ENCODE results near the gene EXOSC7. TPM values are rescaled to one million over a fixed set of nuclear protein-coding genes. Genes with fewer than 3 reads are reported as not detected.

The EXOSC7 gene
- total and polyA plus RNA-seq, 2 donors (not counting 1 experiment from before 2014, with no cell fraction given), result 25.5 to 40.0 TPM

DNA sequence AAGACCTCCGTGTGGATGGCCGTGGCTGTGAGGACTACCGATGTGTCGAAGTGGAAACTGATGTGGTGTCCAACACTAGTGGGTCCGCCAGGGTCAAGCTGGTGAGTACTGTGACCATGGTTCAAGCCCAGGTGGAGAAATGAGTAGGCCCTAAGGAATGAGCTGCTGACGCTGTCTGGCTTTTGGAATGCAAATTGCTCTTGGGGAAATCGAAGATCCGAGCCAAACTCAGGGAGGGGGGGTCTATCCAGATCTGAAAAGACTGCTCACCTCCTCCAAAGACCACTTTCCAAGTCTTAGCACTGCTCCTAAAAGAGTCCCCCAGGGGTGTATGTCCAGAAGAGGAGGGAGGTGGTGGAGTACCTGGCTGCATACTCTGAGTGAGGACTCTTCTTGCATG, 13.1 kb downstream of the EXOSC7 start:
- Histone ChIP-seq H3K4me3 (ENCODE audit: control extremely low read depth in 1 of 5, extremely low read depth in 1 of 5, insufficient read depth in 1 of 5, low read depth in 2 of 5, low read length in 4 of 5) (no peak overlapping the region), H3K9ac (ENCODE audit: low read length) (no peak overlapping the region), H4K20me1 (ENCODE audit: control insufficient read depth, insufficient read depth, low read length, poor library complexity, severe bottlenecking) (peaks cover 41% of the 10 kb centered on the region), H3K9me3 (ENCODE audit: control extremely low read depth in 1 of 3, control insufficient read depth in 2 of 3, insufficient read depth in 1 of 3, low read length in 2 of 3) (no peaks in the 10 kb centered on the region), H3K27me3 (replicated peaks in 1 of 4; ENCODE audit: control extremely low read depth in 1 of 4, control insufficient read depth in 3 of 4, insufficient read depth in 4 of 4, low read length in 3 of 4) (no peaks in the 10 kb centered on the region), H3K36me3 (replicated peaks in 1 of 2; ENCODE audit: control extremely low read depth in 1 of 2, control insufficient read depth in 1 of 2, extremely low read depth in 1 of 2, insufficient read depth in 2 of 2, low read length in 1 of 2) (peaks cover 0 to 25% of the 10 kb centered on the region in 2 experiments), H2AFZ (ENCODE audit: insufficient read depth, low read depth, low read length, poor library complexity, severe bottlenecking) (no peak overlapping the region), H3K27ac (ENCODE audit: low read length in 2 of 2) (no peak overlapping the region), H3K79me2 (ENCODE audit: control insufficient read depth, insufficient read depth, low read length) (peaks cover 20% of the 10 kb centered on the region), H3K4me1 (ENCODE audit: control insufficient read depth in 2 of 2, insufficient read depth in 2 of 2, low read length in 2 of 2) (peaks cover 4 to 6% of the 10 kb centered on the region in 2 donors), H3K4me2 (replicated peaks; ENCODE audit: low read depth, low read length, poor library complexity, severe bottlenecking) (no peak overlapping the region)
- H3K4me3 Mint-ChIP-seq, result no peak overlapping the region
- H3K27ac Mint-ChIP-seq, result no peak overlapping the region
- ChIA-PET CTCF (interaction anchor here (0.5 to 1.4 kb wide), 2 partner anchors 8 to 54 kb away, joined by 4 read pairs; no protein-coding TSS in a partner anchor), POLR2A (no interaction called here)
- no peaks in the 10 kb centered on the region for H3K27me3 Mint-ChIP-seq
- H3K9me3 Mint-ChIP-seq (ENCODE audit: insufficient read depth), result no peaks in the 10 kb centered on the region
- H3K4me1 Mint-ChIP-seq, result peaks cover 3% of the 10 kb centered on the region
- intact Hi-C loops (cut with micrococcal nuclease), result no loop called here
- DNase-seq (no peak), ATAC-seq (ENCODE audit: low read depth) (no peak)
- WGBS (ENCODE audit: insufficient coverage), result 98% methylated on average over 5 of the region's 8 CpGs
- TF ChIP-seq, protein P1, sequence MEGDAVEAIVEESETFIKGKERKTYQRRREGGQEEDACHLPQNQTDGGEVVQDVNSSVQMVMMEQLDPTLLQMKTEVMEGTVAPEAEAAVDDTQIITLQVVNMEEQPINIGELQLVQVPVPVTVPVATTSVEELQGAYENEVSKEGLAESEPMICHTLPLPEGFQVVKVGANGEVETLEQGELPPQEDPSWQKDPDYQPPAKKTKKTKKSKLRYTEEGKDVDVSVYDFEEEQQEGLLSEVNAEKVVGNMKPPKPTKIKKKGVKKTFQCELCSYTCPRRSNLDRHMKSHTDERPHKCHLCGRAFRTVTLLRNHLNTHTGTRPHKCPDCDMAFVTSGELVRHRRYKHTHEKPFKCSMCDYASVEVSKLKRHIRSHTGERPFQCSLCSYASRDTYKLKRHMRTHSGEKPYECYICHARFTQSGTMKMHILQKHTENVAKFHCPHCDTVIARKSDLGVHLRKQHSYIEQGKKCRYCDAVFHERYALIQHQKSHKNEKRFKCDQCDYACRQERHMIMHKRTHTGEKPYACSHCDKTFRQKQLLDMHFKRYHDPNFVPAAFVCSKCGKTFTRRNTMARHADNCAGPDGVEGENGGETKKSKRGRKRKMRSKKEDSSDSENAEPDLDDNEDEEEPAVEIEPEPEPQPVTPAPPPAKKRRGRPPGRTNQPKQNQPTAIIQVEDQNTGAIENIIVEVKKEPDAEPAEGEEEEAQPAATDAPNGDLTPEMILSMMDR (IDR thresholded peaks at IDR 0.05), result no peak
- TF ChIP-seq EZH2 (IDR thresholded peaks at IDR 0.05; ENCODE audit: borderline replicate concordance, insufficient read depth, low read depth, low read length, poor library complexity, severe bottlenecking), result no peak

DNA sequence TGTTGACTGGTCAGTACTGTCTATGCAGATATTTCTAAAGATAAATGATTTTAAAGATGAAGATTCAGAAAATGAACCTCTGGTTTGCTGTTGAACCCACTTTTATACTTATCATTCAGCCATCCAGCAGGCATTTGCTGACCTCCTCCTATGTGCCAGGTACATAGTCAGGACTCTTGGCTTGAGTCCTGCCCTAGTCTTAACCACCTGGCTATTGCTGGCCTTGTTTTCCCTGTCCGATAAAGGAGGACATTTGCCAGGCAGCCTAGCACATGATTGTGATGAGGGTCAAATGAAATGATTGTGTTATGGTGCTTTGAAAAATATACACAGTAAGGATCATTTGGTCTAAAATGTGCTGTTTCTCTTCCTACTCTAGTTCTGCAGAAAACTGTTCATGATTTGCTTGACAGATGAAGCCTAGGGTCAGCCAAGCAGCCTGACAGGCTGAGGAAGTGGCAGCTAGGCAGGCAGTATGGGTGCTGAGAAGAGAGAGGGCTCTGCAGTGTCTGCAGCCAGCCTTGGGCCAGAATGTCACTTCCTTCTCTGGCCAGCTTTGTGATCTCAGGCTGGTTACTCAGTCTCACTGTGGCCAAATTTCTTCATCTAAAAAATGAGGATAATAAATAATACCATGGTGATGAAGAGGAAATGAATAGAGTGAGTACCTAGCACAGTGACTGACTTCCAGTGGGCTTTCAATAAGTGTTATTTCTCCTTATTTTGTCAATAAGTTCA, 13.8 kb downstream of the EXOSC7 start:
- POLR2A ChIA-PET, result no interaction called here
- DNase-seq (no peak), ATAC-seq (ENCODE audit: low read depth) (no peak)
- H3K9me3 Mint-ChIP-seq (ENCODE audit: insufficient read depth), result no peaks in the 10 kb centered on the region
- Histone ChIP-seq H3K4me2 (replicated peaks; ENCODE audit: low read depth, low read length, poor library complexity, severe bottlenecking) (no peak overlapping the region), H3K27me3 (replicated peaks in 1 of 4; ENCODE audit: control extremely low read depth in 1 of 4, control insufficient read depth in 3 of 4, insufficient read depth in 4 of 4, low read length in 3 of 4) (no peaks in the 10 kb centered on the region), H3K9ac (ENCODE audit: low read length) (no peak overlapping the region), H3K79me2 (ENCODE audit: control insufficient read depth, insufficient read depth, low read length) (peaks cover 14% of the 10 kb centered on the region), H4K20me1 (ENCODE audit: control insufficient read depth, insufficient read depth, low read length, poor library complexity, severe bottlenecking) (peaks cover 35% of the 10 kb centered on the region), H2AFZ (ENCODE audit: insufficient read depth, low read depth, low read length, poor library complexity, severe bottlenecking) (no peak overlapping the region), H3K36me3 (replicated peaks in 1 of 2; ENCODE audit: control extremely low read depth in 1 of 2, control insufficient read depth in 1 of 2, extremely low read depth in 1 of 2, insufficient read depth in 2 of 2, low read length in 1 of 2) (peaks cover 0 to 25% of the 10 kb centered on the region in 2 experiments), H3K9me3 (ENCODE audit: control extremely low read depth in 1 of 3, control insufficient read depth in 2 of 3, insufficient read depth in 1 of 3, low read length in 2 of 3) (no peaks in the 10 kb centered on the region), H3K27ac (ENCODE audit: low read length in 2 of 2) (no peak overlapping the region), H3K4me3 (ENCODE audit: control extremely low read depth in 1 of 5, extremely low read depth in 1 of 5, insufficient read depth in 1 of 5, low read depth in 2 of 5, low read length in 4 of 5) (no peak overlapping the region), H3K4me1 (ENCODE audit: control insufficient read depth in 2 of 2, insufficient read depth in 2 of 2, low read length in 2 of 2) (no peaks in the 10 kb centered on the region)
- no peaks in the 10 kb centered on the region for H3K27me3 Mint-ChIP-seq
- TF ChIP-seq, protein P1 (IDR thresholded peaks at IDR 0.05), result no peak
- TF ChIP-seq EZH2 (IDR thresholded peaks at IDR 0.05; ENCODE audit: borderline replicate concordance, insufficient read depth, low read depth, low read length, poor library complexity, severe bottlenecking), result no peak
- 100% methylated on average over 1 of the region's 1 CpG for WGBS (ENCODE audit: insufficient coverage)
- no peak overlapping the region for H3K27ac Mint-ChIP-seq
- no peak overlapping the region for H3K4me3 Mint-ChIP-seq
- CTCF ChIA-PET, result interaction anchor here (0.5 kb wide), 1 partner anchor 55 kb away, joined by 4 read pairs; no protein-coding TSS in a partner anchor
- peaks cover 3% of the 10 kb centered on the region for H3K4me1 Mint-ChIP-seq
- intact Hi-C loops (cut with micrococcal nuclease), result no loop called here
